ENCODE results near the gene CFAP300.

DNA sequence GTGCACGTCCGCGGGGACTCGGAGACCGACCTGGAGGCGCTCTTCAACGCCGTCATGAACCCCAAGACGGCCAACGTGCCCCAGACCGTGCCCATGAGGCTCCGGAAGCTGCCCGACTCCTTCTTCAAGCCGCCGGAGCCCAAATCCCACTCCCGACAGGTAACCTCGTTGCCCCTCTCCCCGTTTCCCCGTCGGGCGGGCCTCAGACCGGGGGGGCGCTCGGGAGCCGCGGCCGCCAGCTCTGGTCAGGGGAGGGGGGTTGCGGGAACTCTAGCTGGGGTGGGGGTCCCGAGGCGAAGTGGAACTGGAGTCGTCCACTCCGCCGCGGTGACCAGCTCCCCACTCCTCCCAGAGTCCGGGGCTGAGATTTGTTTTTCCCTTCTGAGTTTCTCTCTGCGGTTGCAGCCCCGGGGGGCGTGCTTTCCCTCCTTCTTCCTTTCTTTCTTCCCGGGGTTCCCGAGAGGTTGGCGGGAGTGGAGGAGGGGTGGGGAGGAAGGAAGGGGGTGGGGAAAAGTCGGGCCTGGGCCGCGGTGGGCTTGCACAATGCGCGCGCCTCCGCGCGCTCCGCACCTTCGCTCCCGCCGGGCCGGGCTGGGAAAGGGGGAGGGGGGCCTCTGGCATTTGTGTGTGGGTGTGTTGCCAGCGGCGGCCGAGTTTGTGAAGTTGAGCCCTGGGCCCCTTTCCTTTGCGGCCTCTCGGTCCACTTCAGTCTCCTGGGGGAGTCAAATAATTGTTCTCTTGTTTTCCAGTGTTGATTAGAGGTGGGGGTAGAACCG, 64.0 kb downstream of the CFAP300 start:
- TF ChIP-seq RNF2 (IDR thresholded peaks at IDR 0.05; ENCODE audit: borderline replicate concordance, low read depth, low read length, missing control alignments, poor library complexity, severe bottlenecking), result no peak
- peak; percentile 87 for TF ChIP-seq SP1 (IDR thresholded peaks at IDR 0.05; ENCODE audit: low read depth, low read length)
- no peak for TF ChIP-seq JUN (IDR thresholded peaks at IDR 0.05; ENCODE audit: low read depth, low read length)
- TF ChIP-seq CTCF (IDR thresholded peaks at IDR 0.05; ENCODE audit: control extremely low read depth in 1 of 3, insufficient read depth in 1 of 3, low read depth in 1 of 3, low read length in 3 of 3), result no peak
- no peak for TF ChIP-seq TAF7 (optimal IDR thresholded peaks at IDR 0.05; ENCODE audit: borderline replicate concordance, low read depth, low read length)
- peak; percentile 92 for TF ChIP-seq POLR2AphosphoS5 (IDR thresholded peaks at IDR 0.05; ENCODE audit: low read depth, low read length)
- TF ChIP-seq JUND (IDR thresholded peaks at IDR 0.05; ENCODE audit: low read length), result no peak

All from H1 (cell line).